GM18498 (cell line): ENCODE measurements around the gene TMEM273.

ENCODE experiments used
- ATAC-seq: cut with Tn5 transposase; IDR thresholded peaks from one replicate; pipeline ENCODE4 v1.9.1; 2021; ENCODE audit warnings: mild to moderate bottlenecking, moderate library complexity; ENCODE audit not compliant: unreplicated experiment

Gene TMEM273

GRCh38 chr10:49120911-49121310 lies 67.3 kb downstream of the TMEM273 start:
- ATAC-seq: no peak

GRCh38 chr10:49119746-49120145 lies 68.4 kb downstream of the TMEM273 start:
- ATAC-seq: no peak

DNA sequence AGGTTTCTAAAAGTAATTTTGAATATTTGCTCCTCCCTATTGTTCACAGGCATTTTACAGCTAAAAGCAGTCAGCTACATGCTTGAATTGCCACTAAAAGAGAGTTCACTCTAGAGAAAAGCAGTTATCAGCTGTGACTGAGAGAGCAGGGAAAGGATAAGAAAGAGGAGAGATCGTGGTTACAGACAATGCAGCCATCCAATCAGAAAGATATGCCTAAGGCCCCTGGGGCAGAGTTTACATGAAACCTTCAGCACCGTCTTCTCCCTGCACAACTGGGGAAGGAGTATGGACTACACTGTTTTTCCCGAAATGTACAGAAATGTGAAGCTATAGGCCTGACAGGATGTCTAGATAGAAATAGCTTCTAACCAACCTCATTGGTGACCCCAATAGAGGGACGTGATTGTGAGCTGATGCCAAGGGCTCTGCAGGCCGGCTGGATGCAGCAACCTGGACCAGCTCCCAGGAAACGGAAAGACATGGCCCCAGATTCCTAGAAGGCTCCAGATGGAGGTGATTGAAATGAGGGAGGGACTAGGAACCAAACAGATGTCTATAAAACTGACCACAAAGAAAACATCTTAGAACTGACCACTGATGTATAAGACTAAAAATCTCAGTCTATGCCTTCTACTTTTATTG lies 69.6 kb downstream of the TMEM273 start:
- no peak for ATAC-seq

DNA sequence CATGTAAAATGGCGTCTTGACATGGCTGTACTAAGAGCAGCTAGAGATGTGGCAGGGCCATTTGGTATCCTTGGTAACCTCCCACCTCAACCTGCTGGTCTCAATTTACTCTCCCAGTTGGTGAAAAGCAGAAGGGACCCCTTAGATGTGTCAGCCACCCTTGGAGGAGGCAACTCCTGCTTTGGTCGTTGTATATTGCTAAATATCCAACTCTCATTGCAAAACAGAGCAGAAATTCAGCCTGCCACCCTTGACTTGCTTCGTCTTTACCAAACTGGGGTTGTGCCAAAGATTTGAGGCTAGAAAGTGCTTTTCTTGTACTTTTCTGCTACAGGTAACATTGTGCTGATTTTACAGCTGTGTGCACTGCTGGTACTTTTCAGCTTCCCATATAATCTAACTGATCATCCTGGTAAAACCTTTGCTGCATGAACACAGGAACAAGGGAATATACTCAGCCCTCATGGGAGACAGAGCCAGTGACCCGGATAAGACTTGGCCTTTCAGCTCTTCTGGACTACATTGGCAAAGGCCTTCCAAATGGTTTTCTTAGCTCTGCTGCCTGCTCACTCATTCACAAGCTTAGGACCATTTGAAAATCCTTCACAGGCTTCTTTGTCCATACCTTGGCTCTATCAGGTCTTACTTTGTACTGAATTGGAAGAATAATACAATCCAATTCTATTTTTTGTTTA lies 70.7 kb downstream of the TMEM273 start:
- no peak for ATAC-seq

DNA sequence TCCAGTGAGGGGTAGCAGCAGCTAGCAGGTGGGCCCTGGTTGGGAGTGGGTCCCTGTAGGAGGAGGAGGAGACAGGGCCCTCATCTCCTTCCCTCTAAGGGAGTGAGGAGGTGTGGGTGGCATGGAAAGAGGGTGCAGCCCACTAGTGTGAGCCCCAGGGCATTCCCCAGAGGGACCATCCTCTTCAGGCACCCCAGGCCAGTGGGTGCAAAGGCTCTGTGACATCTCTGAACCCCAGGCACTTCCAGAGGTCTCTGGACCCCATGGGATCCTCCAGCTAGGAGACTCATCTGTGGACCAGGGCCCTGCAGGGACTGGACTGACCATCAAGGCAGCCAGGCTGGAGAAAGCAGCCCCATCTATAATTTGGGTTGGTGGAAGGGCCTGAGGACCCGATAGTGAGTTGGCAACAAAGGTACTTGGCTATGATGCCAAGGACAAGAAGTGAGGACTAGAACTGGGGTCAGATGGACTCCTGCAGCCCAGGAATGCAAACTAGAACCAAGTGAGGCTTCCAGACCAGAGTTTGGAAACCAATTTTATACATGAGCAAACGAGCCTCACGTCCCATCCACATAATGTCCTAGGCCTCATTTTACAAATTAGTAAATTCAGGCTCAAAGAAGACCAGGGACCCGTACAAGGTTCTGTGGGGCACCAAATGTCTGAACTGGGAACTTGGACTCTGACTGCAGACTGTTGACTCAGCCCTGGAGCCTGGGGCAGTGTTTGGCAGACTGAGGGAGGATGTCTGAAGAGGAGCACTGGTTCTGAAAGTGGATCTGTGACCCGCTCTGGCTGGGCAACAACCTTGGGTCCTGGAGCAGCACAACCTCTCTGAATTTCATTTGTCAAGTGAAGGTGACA lies 71.4 kb downstream of the TMEM273 start:
- no peak for ATAC-seq

GRCh38 chr10:49115796-49116508 lies 72.2 kb downstream of the TMEM273 start:
- ATAC-seq: no peak

DNA sequence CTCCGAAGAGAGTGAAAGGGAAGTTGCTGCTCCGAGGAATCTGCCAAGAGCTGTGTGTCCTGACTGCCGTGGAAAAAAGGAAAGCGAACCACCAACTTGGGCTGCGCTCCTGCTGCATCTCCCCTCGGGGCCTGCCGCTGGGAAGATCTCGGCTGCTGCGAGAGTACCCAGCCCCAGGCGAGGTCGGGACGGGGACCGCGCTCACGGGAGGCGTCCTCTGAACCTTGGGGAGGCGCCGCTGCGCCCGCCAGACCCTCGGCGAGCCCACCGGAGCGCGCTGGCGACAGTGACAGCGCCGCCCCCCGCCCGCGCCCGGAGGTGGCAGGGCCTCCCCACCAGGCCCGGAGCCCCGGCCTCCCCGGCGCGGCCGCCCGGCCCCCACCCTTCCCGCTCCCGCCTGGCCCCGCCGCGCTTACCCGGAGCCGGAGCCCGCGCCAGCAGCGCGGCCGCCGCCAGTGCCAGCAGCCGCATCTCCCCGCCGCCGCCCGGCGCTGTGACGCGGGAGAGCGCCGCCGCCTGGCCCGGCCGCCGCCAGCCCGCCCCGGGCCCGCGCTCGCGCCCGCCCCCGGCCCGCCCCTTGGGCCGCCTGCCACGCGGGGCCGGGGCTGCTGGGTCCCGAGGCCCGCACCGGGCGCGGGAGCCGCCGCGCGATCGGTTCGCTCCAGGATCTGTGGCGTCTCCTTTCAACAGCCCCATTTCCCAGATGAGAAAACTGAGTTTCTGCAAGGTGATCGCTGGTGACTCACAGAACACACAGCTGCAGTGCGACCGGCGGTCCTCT lies 73.0 kb downstream of the TMEM273 start, which contains the start of gene VSTM4:
Gene VSTM4, minus strand, starts transcription at position 508 of the 781 bp plus-strand sequence. Its CDS starts 37 bp downstream, at position 471.
- no peak for ATAC-seq

DNA sequence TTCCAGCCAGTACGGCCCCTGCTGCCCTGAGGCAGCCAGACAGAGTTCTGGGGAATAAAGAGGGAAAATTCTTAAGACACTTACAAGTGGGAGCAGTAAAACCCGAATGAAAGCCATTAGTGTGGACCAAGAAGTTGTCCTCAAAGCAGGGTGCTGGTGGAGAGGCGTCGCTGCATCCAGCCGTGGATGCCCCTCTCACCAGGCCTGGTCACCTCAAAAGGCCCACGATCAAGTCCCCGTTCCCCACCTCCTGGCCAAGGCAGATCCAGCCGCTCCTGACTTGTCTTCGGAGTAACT lies 73.5 kb downstream of the TMEM273 start:
- no peak for ATAC-seq

DNA sequence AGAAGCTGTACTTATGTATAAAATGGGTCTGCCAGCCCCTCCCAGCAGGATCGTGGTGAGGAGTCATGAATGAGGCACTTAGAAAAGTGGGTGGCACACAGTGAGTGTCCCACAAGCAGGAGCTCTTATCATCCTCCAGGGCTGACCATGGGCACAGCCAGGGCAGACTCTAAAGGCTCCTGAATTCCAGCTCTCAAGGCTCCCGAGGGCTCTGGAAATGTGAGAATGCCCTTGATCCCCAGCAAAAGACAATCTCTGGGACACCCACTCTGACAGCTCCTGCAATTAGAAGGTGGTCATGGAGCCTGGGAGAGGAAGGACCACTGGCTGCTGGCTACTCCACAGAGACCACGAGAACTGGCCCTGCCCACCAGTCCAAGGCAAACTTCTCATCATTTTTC lies 74.5 kb downstream of the TMEM273 start:
- no peak for ATAC-seq

DNA sequence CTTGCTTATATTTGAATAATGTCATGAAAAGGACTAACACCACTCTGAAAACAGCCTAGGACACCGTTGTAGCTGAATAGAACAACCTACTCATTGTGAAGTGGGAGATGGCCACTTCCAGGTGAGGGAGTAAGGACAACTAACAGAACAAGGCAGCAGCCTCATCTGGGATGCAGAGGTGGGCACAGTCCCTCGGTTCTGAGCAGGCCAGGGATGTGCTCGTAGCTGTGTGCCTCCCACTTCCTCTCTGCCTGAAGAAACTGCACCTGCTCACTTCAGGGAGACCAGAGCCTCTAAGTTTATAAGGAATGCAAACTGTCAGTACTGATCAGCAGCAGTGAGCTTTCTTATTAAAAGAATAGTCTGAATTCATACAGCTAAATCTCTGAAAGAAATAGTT lies 75.3 kb downstream of the TMEM273 start:
- no peak for ATAC-seq

- ATAC-seq: no peak
Observed at GRCh38 chr10:49112098-49112497, 76.1 kb downstream of the TMEM273 start.

DNA sequence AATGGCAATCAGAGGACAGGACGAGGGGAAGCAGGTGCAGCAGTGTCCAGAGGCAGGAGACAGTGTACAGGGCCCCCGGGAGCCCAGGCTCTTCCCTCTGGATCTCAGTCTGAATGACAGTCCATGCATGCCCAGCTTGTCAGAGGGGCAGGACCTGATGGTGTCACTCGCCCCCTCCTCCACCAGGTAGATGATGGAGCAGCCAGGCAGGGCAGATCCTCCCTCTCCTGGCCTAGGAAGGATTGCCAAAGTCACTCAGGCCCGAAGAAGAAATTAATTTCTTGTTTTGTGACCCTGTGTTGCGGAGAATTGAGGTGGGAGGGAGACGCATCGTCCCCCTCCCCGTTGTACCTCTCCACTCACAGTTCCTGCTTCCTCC lies 76.9 kb downstream of the TMEM273 start:
- no peak for ATAC-seq

- no peak for ATAC-seq
Observed at GRCh38 chr10:49110684-49111319, 77.4 kb downstream of the TMEM273 start.

GRCh38 chr10:49109669-49110340 lies 78.4 kb downstream of the TMEM273 start:
- no peak for ATAC-seq

DNA sequence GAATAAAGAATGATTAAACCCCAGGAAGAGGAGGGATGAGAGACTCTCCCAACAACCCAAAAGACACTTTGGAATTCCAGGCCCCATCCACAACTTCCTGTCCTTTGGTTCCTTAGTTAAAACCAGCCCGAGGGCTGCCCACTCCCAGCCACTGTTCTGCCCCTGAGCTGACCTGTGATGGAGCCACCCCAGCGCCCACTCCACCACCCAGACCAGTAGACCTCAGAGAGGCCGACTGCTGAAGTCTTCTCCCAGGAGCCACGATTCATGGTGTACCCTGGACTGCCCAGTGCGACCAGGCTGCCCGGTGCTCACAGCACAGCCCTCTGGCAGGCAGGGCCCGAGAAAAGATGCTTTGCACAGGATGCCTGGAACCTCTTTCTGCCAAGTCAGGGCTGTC lies 79.5 kb downstream of the TMEM273 start:
- ATAC-seq: no peak

- no peak for ATAC-seq
Observed at GRCh38 chr10:49107887-49108267, 80.3 kb downstream of the TMEM273 start.

DNA sequence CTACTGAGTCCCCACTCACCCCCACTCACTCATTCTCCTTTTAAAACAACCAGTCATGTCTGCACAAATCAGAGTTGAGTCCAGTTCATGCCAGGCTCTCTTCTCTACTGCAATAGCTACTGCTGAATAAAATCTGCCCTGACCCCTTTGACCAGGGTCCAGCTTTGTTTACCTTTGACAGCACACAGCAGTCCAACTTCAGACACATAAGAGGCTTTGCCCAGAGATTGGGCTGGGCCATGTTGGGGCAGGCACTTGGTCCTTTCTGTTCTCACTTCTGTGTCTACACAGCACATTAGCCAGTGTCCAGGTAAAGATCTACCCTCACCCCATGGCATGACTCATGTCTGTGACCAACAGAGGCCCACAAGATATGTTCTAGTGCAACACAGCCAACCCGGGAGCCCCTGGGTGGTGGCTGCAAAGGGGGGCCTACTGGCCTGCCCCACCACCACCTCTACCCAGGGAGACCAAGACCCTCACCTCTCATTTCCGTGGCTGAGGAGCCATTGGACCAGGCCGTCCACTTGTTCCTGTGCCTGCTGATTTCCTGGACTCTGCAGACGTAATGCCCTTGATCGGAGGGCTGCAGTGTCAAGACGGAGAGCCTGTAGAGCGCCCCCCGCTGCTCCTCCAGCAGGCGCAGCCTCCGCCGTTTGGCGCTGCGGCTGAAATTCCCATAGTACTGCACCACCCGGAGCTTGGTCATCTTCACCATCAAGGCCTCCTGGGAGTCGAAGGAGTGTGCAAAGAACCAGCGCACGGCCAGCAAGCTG lies 80.9 kb downstream of the TMEM273 start:
- no peak for ATAC-seq

GRCh38 chr10:49106451-49106850 lies 81.7 kb downstream of the TMEM273 start:
- ATAC-seq: no peak

DNA sequence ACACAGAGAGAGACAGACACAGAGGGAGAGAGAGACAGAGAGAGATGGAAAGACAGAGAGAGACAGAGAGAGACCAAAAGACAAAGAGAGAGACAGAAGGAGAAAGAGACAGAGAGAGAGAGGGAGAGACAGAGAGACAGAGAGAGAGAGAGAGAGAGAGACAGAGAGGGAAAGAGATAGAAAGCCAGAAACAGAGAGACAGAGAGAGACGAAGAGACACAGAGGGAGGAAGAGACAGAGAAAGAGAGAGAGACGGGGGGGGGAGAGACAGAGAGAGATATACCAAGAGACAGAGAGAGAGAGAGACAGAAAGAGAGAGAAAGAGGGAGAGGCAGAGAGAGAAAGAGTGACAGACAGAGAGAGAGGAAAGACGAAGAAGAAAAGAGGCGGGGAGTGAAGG lies 83.1 kb downstream of the TMEM273 start:
- ATAC-seq: no peak
